ENCODE data around the gene ZNFX1. TPM values are rescaled to one million over a fixed set of nuclear protein-coding genes. Genes with fewer than 3 reads are reported as not detected.
A peak's percentile ranks its signal among the peaks of the same experiment; 100 is the strongest.

Gene ZNFX1
- total and polyA plus RNA-seq, 8 donors: 4.3 to 15.7 (median 6.5) TPM

DNA sequence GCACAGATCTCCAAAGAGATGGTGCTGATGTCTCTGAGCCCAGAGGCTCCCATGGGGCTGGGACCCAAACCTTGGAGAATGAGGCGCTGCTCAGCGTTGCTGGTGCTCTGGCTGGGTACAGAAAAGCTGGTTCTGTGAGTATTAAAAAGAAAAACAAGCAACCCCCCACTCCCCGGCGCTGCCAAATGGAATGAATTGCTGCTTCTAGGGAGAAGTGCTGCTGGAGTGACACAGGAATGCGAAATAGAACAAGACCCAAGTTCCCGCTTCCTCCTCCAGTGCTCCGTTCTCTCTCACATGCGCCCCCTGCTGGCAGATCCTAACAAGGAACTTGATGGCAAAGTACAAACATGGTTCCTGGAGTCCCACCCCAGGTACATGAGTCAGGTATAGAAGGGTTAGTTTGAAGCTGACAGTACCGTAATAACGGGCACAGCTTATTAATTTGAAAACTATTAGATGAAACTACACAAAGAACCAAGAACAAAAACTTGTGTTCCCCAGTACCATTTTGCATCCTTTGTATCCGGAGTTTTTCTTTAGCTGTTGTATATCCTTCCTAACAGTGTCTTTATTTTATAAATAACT is 60.8 kb downstream of the ZNFX1 start:
- 12 to 13% methylated on average over 11 of the region's 11 CpGs for WGBS, 2 donors
- Histone ChIP-seq H3K4me1 (peaks cover 0 to 15% (median 7%) of the 10 kb centered on the region in 3 donors), H3K27ac (no peak overlapping the region), H3K4me3 (no peak overlapping the region), H3K27me3 (no peaks in the 10 kb centered on the region), H3K36me3 (peaks cover 0 to 7% (median 4%) of the 10 kb centered on the region in 3 donors), H3K9me3 (no peaks in the 10 kb centered on the region)
- TF ChIP-seq, protein P1, sequence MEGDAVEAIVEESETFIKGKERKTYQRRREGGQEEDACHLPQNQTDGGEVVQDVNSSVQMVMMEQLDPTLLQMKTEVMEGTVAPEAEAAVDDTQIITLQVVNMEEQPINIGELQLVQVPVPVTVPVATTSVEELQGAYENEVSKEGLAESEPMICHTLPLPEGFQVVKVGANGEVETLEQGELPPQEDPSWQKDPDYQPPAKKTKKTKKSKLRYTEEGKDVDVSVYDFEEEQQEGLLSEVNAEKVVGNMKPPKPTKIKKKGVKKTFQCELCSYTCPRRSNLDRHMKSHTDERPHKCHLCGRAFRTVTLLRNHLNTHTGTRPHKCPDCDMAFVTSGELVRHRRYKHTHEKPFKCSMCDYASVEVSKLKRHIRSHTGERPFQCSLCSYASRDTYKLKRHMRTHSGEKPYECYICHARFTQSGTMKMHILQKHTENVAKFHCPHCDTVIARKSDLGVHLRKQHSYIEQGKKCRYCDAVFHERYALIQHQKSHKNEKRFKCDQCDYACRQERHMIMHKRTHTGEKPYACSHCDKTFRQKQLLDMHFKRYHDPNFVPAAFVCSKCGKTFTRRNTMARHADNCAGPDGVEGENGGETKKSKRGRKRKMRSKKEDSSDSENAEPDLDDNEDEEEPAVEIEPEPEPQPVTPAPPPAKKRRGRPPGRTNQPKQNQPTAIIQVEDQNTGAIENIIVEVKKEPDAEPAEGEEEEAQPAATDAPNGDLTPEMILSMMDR (IDR thresholded peaks at IDR 0.05): peak; percentile 80 to 88 (median 83)
- DNase-seq: peak; percentile 89 to 100 (median 96)
- intact Hi-C loops (cut with DNase I): loop anchor here in 2 of 3 donors (5.0 kb wide), 1 partner anchor 85 kb away; no protein-coding TSS in a partner anchor
- FAIRE-seq: no peak
- ATAC-seq: peak; percentile 67 to 79 (median 75)

DNA sequence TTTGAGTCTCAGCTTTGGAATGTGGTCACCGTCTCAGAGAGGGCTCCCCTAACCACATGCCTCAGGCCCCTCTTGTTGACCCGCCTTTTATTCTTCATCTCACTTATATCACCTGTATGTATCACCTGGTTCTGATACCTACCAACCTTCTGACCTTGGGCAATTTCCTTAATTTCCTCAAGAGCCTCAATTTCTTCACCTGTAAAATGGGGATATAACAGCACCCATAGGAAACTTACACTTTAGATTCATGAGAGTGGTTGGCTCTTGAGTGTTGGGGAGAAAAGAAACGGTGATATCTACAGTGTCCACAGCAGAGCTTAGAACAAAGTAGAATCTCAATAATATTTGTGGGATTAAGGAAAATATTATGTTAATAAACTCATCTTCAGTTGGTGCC is 62.6 kb downstream of the ZNFX1 start:
- 89 to 97% methylated on average over 3 of the region's 3 CpGs for WGBS, 2 donors
- no peaks in the 10 kb centered on the region for H3K9me3 ChIP-seq
- FAIRE-seq: no peak
- TF ChIP-seq, protein P1 (IDR thresholded peaks at IDR 0.05): no peak
- intact Hi-C loops (cut with DNase I): loop anchor here in 2 of 3 donors (5.0 kb wide), 1 partner anchor 83 kb away; no protein-coding TSS in a partner anchor
- H3K36me3 ChIP-seq: no peaks in the 10 kb centered on the region
- peaks cover 1 to 10% (median 8%) of the 10 kb centered on the region in 3 donors for H3K4me1 ChIP-seq
- H3K27me3 ChIP-seq: no peaks in the 10 kb centered on the region
- no peak overlapping the region for H3K27ac ChIP-seq
- DNase-seq: no peak
- ATAC-seq: no peak
- no peak overlapping the region for H3K4me3 ChIP-seq

DNA sequence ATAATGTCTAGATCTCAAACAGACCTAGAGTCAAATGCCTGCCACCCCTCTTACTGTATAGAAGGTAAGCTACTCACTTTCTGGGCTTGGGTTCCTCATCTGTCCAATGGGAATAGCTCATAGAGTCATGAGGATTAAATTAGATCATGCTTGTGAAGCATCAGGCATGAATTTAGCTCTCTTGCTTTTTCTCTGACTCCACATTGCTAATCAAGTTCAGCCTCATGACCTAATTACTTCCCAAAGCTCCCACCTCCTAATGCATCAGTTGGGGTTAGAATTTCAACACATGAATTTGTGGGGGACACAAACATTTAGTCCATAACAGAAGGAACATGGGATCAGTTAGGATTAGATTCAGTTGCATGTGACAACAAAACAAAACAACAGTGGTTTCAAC is 63.3 kb downstream of the ZNFX1 start:
- no peaks in the 10 kb centered on the region for H3K36me3 ChIP-seq
- H3K27me3 ChIP-seq: no peaks in the 10 kb centered on the region
- peaks cover 0 to 8% (median 6%) of the 10 kb centered on the region in 3 donors for H3K4me1 ChIP-seq
- TF ChIP-seq, protein P1 (IDR thresholded peaks at IDR 0.05): no peak
- H3K4me3 ChIP-seq: no peak overlapping the region
- DNase-seq (no peak), FAIRE-seq (no peak), ATAC-seq (no peak)
- intact Hi-C loops (cut with DNase I): no loop called here
- H3K27ac ChIP-seq: no peak overlapping the region
- H3K9me3 ChIP-seq: no peaks in the 10 kb centered on the region

DNA sequence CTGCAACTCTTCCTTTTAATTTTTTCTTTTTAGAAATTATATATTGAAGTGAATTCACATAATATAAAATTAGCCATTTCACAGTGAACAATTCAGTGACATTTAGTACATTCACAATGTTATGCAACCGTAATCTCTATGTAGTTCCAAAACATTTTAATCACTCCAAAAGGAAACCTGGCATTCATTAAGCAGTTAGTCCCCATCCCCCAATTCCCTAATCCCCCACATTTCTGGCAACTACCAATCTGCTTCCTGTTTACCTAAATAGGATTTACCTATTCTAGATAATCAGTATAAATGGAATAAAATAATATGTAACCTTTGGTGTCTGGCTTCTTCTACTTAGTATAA is 67.1 kb downstream of the ZNFX1 start:
- intact Hi-C loops (cut with DNase I): no loop called here
- Histone ChIP-seq H3K4me1 (peaks cover 0 to 8% (median 0%) of the 10 kb centered on the region in 3 donors), H3K27me3 (no peaks in the 10 kb centered on the region), H3K4me3 (no peak overlapping the region), H3K36me3 (no peaks in the 10 kb centered on the region), H3K27ac (peak overlapping the region in 2 of 4 donors; percentile 63 to 67), H3K9me3 (no peaks in the 10 kb centered on the region)
- FAIRE-seq (no peak), ATAC-seq (peak; percentile 62 to 79 (median 68)), DNase-seq (no peak)
- 26 to 27% methylated on average over 1 of the region's 1 CpG for WGBS, 2 donors
- TF ChIP-seq, protein P1 (IDR thresholded peaks at IDR 0.05): no peak

DNA sequence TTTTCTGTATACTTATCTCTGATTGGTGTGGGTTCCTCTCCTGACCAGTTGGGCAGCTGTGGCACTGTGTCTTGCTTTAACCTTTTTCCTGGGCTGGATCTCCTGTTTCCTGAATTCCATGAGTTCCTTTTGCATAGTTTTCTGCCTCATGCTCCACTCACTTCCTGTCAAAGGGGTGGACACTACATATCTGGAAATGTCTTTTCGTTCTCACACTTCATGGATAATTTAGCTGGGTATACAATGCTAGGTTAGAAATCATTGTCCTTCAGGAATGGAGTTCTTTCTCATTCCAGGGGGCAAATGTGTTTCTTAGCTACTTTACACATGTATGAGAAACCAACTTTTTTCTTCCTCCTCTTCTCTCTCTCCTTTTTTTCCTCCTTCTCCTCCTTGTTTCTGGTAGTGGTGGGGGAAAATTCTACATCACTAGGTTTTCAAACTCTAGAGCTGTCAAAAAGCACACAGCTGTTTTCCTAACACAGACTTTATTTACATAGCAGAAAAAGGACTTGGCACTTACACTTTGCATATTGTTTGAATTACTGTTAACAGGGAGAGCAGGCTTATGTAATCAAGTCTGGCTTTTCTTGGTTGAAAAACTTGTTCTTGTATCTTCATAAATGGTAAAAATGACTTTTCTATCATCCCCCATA is 67.6 kb downstream of the ZNFX1 start:
- Histone ChIP-seq H3K27me3 (no peaks in the 10 kb centered on the region), H3K9me3 (no peaks in the 10 kb centered on the region), H3K4me3 (no peak overlapping the region), H3K36me3 (no peaks in the 10 kb centered on the region), H3K27ac (peak overlapping the region in 2 of 4 donors; percentile 63 to 67), H3K4me1 (peaks cover 0 to 8% (median 0%) of the 10 kb centered on the region in 3 donors)
- 40 to 48% methylated on average over 1 of the region's 1 CpG for WGBS, 2 donors
- TF ChIP-seq, protein P1 (IDR thresholded peaks at IDR 0.05): no peak
- no peak for DNase-seq
- FAIRE-seq: no peak
- intact Hi-C loops (cut with DNase I): no loop called here
- ATAC-seq: peak; percentile 90 to 95 (median 94)
